DOHH2 (cell line): Measurements from ENCODE around the gene RAPGEF1.
A peak's percentile ranks its signal among the peaks of the same experiment; 100 is the strongest.
"Not testable (repeated sequence)": the region's sequence is repeated elsewhere in the genome, so short reads cannot be mapped to it uniquely, and the experiment has no call there.

Experiments
- H3F3A ChIP-seq: fragments of 200-600 bp; sonication (generic), shearing (Covaris generic); 2 replicates; pipeline ENCODE4 v1.6.0; 2016; ENCODE audit warnings: antibody characterized with exemption, mild to moderate bottlenecking; ENCODE audit not compliant: control insufficient read depth, insufficient read depth
- H3K27ac ChIP-seq: fragments of 200-600 bp; sonication (generic); 2 replicates; pipeline ENCODE4 v1.5.1; 2014; ENCODE audit warnings: low read depth, mild to moderate bottlenecking, low read length, moderate library complexity
- H3K27me3 ChIP-seq: fragments of 200-600 bp; sonication (generic); 2 replicates; pipeline ENCODE4 v1.6.1; 2014; ENCODE audit warnings: mild to moderate bottlenecking, low read length, mixed read lengths; ENCODE audit not compliant: control insufficient read depth
- H3K36me3 ChIP-seq: fragments of 200-600 bp; sonication (generic); 2 replicates; pipeline ENCODE4 v1.6.1; 2014; ENCODE audit warnings: mild to moderate bottlenecking, low read length, moderate library complexity, mixed read lengths; ENCODE audit not compliant: control insufficient read depth
- H3K4me1 ChIP-seq: fragments of 200-600 bp; sonication (generic); 2 replicates; pipeline ENCODE4 v1.6.1; 2014; ENCODE audit warnings: mild to moderate bottlenecking, low read length, mixed read lengths; ENCODE audit not compliant: control insufficient read depth
- H3K4me2 ChIP-seq: fragments of 200-600 bp; sonication (generic); 2 replicates; pipeline ENCODE4 v1.6.0; 2014; ENCODE audit warnings: mild to moderate bottlenecking, low read length, moderate library complexity
- H3K4me3 ChIP-seq: fragments of 200-600 bp; sonication (generic); 2 replicates; pipeline ENCODE4 v1.5.1; 2014; ENCODE audit warnings: mild to moderate bottlenecking, low read length, mixed read lengths
- H3K79me2 ChIP-seq: fragments of 200-600 bp; sonication (generic); 2 replicates; pipeline ENCODE4 v1.6.1; 2014; ENCODE audit warnings: mild to moderate bottlenecking, low read length, mixed read lengths; ENCODE audit not compliant: control insufficient read depth
- H3K9me2 ChIP-seq: fragments of 200-600 bp; sonication (generic); replicated peaks from 2 replicates; pipeline ENCODE4 v1.6.1; 2014; ENCODE audit warnings: mild to moderate bottlenecking, low read length, mixed read lengths; ENCODE audit not compliant: control insufficient read depth
- H3K9me3 ChIP-seq: fragments of 200-600 bp; sonication (generic); 2 replicates; pipeline ENCODE4 v1.6.1; 2014; ENCODE audit warnings: antibody characterized with exemption, low read length, mixed read lengths; ENCODE audit not compliant: control insufficient read depth, insufficient read depth
- H4K20me1 ChIP-seq: fragments of 200-600 bp; sonication (generic); 2 replicates; pipeline ENCODE4 v1.6.0; 2014; ENCODE audit warnings: low read depth, mild to moderate bottlenecking, antibody characterized with exemption, low read length, moderate library complexity; ENCODE audit not compliant: control insufficient read depth, insufficient read depth
- CTCF ChIP-seq: fragments of 200-600 bp; sonication (generic); IDR thresholded peaks from one replicate; pipeline ENCODE4 v1.5.1; 2014; ENCODE audit warnings: antibody characterized with exemption, mild to moderate bottlenecking, low read depth, low read length; ENCODE audit not compliant: poor library complexity, severe bottlenecking
- EZH2phosphoT487 ChIP-seq: fragments of 200-600 bp; sonication (generic); IDR thresholded peaks from 2 replicates; pipeline ENCODE4 v1.6.1; 2017; ENCODE audit warnings: borderline replicate concordance, mild to moderate bottlenecking, antibody characterized with exemption, low read length, moderate library complexity, mixed read lengths

RAPGEF1 gene

DNA sequence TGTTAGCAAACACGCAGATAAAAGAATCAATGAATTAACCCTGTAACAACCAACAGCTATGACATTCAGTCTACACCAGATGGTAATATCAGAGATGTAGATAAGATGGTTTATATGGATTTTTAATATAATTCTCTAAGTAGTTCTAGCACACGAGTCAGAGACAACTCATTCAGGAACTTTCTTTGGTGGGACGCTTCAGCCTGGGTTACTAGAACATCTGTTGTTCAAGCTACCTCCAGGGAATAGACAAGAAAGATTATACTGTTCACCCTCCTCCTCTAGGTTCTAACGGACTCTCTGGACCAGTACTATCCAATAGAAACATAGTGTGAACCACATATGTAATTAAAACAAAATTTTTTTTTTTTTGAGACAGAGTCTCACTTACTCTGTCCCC lies 73.8 kb downstream of the RAPGEF1 start:
- no peak for TF ChIP-seq CTCF
- H3K4me1 ChIP-seq = peaks cover 95% of the 10 kb centered on the region
- H3K9me2 ChIP-seq = no peaks in the 10 kb centered on the region
- no peak overlapping the region for H3K27ac ChIP-seq
- no peaks in the 10 kb centered on the region for H3K27me3 ChIP-seq
- peak overlapping the region; percentile 91 for H3K4me2 ChIP-seq
- H3K9me3 ChIP-seq = no peaks in the 10 kb centered on the region
- no peaks in the 10 kb centered on the region; the same call in 1 of the 2 replicates for H4K20me1 ChIP-seq
- H3K36me3 ChIP-seq = peaks cover 45% of the 10 kb centered on the region
- H3K79me2 ChIP-seq = peaks cover 98% of the 10 kb centered on the region
- no peak overlapping the region for H3K4me3 ChIP-seq
- H3F3A ChIP-seq = peaks cover 30% of the 10 kb centered on the region

DNA sequence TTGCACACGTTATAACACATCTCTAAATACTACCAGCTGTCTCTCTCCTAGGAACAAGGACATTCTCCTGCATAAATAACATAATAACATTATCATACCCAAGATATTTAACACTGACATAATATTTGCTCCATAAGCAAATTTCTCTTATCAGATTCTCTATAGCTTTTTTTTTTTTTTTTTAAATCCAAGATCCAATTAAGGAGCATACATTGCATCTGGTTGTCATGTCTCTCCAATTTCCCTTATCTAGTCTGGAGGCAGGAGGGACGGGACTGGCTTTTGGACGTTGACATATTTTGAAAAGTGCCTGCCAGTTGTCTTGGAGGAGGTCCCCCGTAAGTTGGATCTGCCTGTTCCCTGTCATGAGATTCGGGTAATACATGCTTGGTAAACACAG lies 76.6 kb downstream of the RAPGEF1 start:
- Histone ChIP-seq H3K79me2 (peaks cover 98% of the 10 kb centered on the region), H4K20me1 (no peaks in the 10 kb centered on the region; the same call in 1 of the 2 replicates)

DNA sequence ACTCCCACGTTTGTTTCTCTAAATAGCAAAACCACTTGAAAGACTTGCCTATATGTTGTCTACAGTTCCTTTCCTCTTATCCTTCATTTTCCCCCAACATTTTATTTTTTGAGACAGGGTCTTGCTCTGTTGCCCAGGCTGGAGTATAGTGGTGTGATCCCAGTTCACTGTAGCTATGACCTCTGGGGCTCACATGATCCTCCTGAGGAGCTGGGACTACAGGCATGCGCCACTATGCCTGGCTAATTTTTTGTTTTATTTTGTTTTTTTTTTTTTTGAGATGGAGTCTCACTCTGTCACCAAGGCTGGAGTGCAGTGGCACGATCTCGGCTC lies 77.6 kb downstream of the RAPGEF1 start:
- Histone ChIP-seq H3K27ac (peak overlapping the region; percentile 94), H3K4me2 (peak overlapping the region; percentile 57), H3K36me3 (peaks cover 34% of the 10 kb centered on the region), H3F3A (peaks cover 42% of the 10 kb centered on the region), H3K4me3 (peak overlapping the region; percentile 37), H3K4me1 (peaks cover 95% of the 10 kb centered on the region), H3K79me2 (peaks cover 96% of the 10 kb centered on the region)
- H3K9me3 ChIP-seq, H3K9me2 ChIP-seq, H3K27me3 ChIP-seq, H4K20me1 ChIP-seq: not testable (repeated sequence)

More for the DNA sequence above, 76.6 kb downstream of the RAPGEF1 start:
- Histone ChIP-seq H3K4me2 (peak overlapping the region; percentile 6), H3K27me3 (no peaks in the 10 kb centered on the region), H3K9me2 (no peaks in the 10 kb centered on the region), H3K4me1 (peaks cover 95% of the 10 kb centered on the region), H3K36me3 (peaks cover 32% of the 10 kb centered on the region), H3K4me3 (no peak overlapping the region), H3F3A (peaks cover 32% of the 10 kb centered on the region), H3K27ac (peak overlapping the region; percentile 94; the same call in 1 of the 2 replicates), H3K9me3 (no peaks in the 10 kb centered on the region)
- TF ChIP-seq CTCF (no peak), EZH2phosphoT487 (no peak)

DNA sequence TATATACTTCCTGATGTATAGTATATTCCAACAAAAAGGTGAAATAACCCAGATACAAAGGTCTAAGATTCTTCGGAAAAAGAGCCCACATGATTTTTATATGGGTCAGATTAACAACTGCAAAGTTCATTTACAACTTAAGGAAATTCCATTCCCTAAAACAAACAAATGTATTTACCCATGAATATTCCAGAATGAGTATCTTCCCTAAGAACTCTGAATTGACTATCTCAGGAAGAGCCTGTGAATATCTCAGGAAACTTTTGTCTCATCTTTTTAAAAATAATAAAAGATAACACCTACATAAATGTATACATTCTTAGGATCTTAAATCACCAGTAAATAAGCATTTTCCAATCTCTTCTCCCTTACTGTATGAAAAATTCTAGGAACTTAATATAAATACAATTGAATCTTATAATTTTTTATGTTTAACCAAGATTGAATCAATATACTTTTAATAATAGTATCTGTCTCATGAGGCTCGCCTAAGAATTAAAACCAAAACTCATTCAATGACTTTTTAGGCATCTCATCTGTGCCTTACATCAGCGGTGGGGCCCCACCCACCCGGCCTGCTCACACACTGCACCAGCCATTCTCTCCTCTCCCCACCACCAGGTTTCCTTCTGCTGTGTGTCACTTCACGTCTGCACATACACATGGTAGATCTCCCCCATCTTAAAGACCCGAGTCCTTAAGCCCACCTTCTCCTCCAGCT lies 78.1 kb downstream of the RAPGEF1 start:
- Histone ChIP-seq H3F3A (peaks cover 47% of the 10 kb centered on the region), H3K27me3 (no peaks in the 10 kb centered on the region), H3K4me3 (peak overlapping the region; percentile 39), H3K27ac (peak overlapping the region; percentile 94), H3K9me2 (no peaks in the 10 kb centered on the region), H3K4me2 (peak overlapping the region; percentile 57), H4K20me1 (no peaks in the 10 kb centered on the region; the same call in 1 of the 2 replicates), H3K9me3 (no peaks in the 10 kb centered on the region), H3K79me2 (peaks cover 92% of the 10 kb centered on the region), H3K4me1 (peaks cover 95% of the 10 kb centered on the region), H3K36me3 (peaks cover 32% of the 10 kb centered on the region)
- TF ChIP-seq EZH2phosphoT487 (no peak), CTCF (no peak)
